HEK293 (cell line): Measurements from ENCODE around the gene CANT1.

Experiments used
- CTCF ChIA-PET: fragments of 350-600 bp; formaldehyde crosslinking; extraction: SDS; loops from one replicate; lab custom pipeline; 2021; ENCODE audit warnings: antibody characterized with exemption; lab: Yijun Ruan, JAX
- POLR2A ChIA-PET: fragments of 300-600 bp; formaldehyde crosslinking; extraction: SDS; loops from one replicate; lab custom pipeline; 2020; ENCODE audit warnings: antibody characterized with exemption, inconsistent platforms; lab: Yijun Ruan, JAX
- H3K27ac ChIP-seq: fragments of 200-500 bp; sonication (Bioruptor generic); 2 replicates; pipeline ENCODE4 v1.5.1; 2014; ENCODE audit warnings: low read depth, low read length, control low read depth, inconsistent platforms; ENCODE audit errors: extremely low read depth
- H3K36me3 ChIP-seq, 2 experiments: fragments of 200-500 bp in 1 of 2; sonication (Bioruptor generic) in 1 of 2; 1 replicate in 1 of 2; 2 replicates in 1 of 2; pipeline ENCODE4 v1.5.1; 2014 to 2017; ENCODE audit warnings: inconsistent platforms in 2 of 2, low read length in 2 of 2; ENCODE audit not compliant: control insufficient read depth in 2 of 2, insufficient read depth in 1 of 2
- H3K4me1 ChIP-seq: fragments of 200-500 bp; sonication (Bioruptor generic); 2 replicates; pipeline ENCODE4 v1.5.1; 2014; ENCODE audit warnings: mild to moderate bottlenecking, low read length, inconsistent platforms; ENCODE audit not compliant: control insufficient read depth, insufficient read depth
- H3K4me3 ChIP-seq: 2 replicates; pipeline ENCODE4 v1.5.1; 2011; ENCODE audit warnings: low read depth, mild to moderate bottlenecking, control low read depth, low read length, moderate library complexity
- H3K9me3 ChIP-seq: fragments of 200-500 bp; sonication (Bioruptor generic); 2 replicates; pipeline ENCODE4 v1.5.1; 2014; ENCODE audit warnings: low read depth, low read length, inconsistent platforms; ENCODE audit not compliant: control insufficient read depth, insufficient read depth
- ZNF121 ChIP-seq: fragments of 450-650 bp; formaldehyde crosslinking; IDR thresholded peaks from 2 replicates; pipeline ENCODE4 v1.5.1; 2016; ENCODE audit warnings: missing biosample characterization, missing genetic modification characterization
- ZNF23 ChIP-seq: fragments of 450-650 bp; formaldehyde crosslinking; IDR thresholded peaks from 2 replicates; pipeline ENCODE4 v1.5.1; 2016; ENCODE audit warnings: missing biosample characterization, missing genetic modification characterization, borderline replicate concordance
- ZNF239 ChIP-seq: fragments of 450-650 bp; formaldehyde crosslinking; IDR thresholded peaks from 2 replicates; pipeline ENCODE4 v1.5.1; 2016; ENCODE audit warnings: missing biosample characterization, missing genetic modification characterization
- ZNF510 ChIP-seq: fragments of 450-650 bp; formaldehyde crosslinking; IDR thresholded peaks from 2 replicates; pipeline ENCODE4 v1.5.1; 2018; ENCODE audit warnings: mild to moderate bottlenecking, missing genetic modification characterization, missing biosample characterization; ENCODE audit not compliant: insufficient replicate concordance
- TF ChIP-seq, protein P1 (sequence below): fragments of 450-650 bp; formaldehyde crosslinking; conservative IDR thresholded peaks from 2 replicates; pipeline ENCODE4 v1.5.1; 2016; ENCODE audit warnings: low read depth, missing biosample characterization, missing genetic modification characterization
- TF ChIP-seq, protein P2 (sequence below): IDR thresholded peaks from 2 replicates; pipeline ENCODE4 v1.6.1; 2011; ENCODE audit warnings: mild to moderate bottlenecking, low read depth, low read length, borderline replicate concordance

CANT1 gene

GRCh38 chr17:78944956-78945355, 64.6 kb downstream of the CANT1 start (continued):
- TF ChIP-seq, protein P1, sequence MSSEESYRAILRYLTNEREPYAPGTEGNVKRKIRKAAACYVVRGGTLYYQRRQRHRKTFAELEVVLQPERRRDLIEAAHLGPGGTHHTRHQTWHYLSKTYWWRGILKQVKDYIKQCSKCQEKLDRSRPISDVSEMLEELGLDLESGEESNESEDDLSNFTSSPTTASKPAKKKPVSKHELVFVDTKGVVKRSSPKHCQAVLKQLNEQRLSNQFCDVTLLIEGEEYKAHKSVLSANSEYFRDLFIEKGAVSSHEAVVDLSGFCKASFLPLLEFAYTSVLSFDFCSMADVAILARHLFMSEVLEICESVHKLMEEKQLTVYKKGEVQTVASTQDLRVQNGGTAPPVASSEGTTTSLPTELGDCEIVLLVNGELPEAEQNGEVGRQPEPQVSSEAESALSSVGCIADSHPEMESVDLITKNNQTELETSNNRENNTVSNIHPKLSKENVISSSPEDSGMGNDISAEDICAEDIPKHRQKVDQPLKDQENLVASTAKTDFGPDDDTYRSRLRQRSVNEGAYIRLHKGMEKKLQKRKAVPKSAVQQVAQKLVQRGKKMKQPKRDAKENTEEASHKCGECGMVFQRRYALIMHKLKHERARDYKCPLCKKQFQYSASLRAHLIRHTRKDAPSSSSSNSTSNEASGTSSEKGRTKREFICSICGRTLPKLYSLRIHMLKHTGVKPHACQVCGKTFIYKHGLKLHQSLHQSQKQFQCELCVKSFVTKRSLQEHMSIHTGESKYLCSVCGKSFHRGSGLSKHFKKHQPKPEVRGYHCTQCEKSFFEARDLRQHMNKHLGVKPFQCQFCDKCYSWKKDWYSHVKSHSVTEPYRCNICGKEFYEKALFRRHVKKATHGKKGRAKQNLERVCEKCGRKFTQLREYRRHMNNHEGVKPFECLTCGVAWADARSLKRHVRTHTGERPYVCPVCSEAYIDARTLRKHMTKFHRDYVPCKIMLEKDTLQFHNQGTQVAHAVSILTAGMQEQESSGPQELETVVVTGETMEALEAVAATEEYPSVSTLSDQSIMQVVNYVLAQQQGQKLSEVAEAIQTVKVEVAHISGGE, result no peak
- no peak for TF ChIP-seq ZNF23 (tag by site-specific recombination)
- TF ChIP-seq, protein P2, sequence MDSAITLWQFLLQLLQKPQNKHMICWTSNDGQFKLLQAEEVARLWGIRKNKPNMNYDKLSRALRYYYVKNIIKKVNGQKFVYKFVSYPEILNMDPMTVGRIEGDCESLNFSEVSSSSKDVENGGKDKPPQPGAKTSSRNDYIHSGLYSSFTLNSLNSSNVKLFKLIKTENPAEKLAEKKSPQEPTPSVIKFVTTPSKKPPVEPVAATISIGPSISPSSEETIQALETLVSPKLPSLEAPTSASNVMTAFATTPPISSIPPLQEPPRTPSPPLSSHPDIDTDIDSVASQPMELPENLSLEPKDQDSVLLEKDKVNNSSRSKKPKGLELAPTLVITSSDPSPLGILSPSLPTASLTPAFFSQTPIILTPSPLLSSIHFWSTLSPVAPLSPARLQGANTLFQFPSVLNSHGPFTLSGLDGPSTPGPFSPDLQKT, result no peak

DNA sequence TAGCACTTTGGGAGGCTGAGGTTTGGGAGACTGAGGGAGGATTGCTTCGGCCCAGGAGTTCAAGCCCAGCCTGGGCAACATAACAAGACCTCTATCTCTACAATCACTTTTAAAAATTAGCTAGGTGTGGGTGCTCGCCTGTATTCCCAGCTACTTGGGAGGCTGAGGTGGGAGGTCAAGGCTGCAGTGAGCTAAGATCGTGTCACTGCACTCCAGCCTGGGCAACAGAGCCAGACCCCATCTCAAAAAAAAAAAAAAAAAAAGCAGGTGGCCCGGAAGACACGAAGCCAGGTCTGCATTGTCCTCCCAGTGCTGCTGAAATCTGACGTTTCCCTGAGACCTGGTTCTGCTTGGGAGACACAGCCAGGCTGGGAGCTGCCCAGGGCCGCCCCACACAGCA, 65.5 kb downstream of the CANT1 start:
- TF ChIP-seq ZNF121 (peak; percentile 66; the same call in 1 of the 2 replicates), ZNF239 (tag by site-specific recombination) (no peak), ZNF510 (tag by site-specific recombination) (no peak)
- no peaks in the 10 kb centered on the region; the same call in 1 of the 2 replicates for H3K4me1 ChIP-seq
- H3K4me3 ChIP-seq, result no peak overlapping the region
- ChIA-PET POLR2A (interaction anchor here (1.8 kb wide), 1 partner anchor 10 kb away, joined by 7 read pairs; no protein-coding TSS in a partner anchor), CTCF (interaction anchor here (0.6 to 1.8 kb wide), 4 partner anchors 14 to 56 kb away, joined by 3 to 11 read pairs (median 4); no protein-coding TSS in a partner anchor)
- no peaks in the 10 kb centered on the region for H3K9me3 ChIP-seq
- no peaks in the 10 kb centered on the region for H3K36me3 ChIP-seq
- no peak overlapping the region for H3K27ac ChIP-seq
